H54 (cell line): Measurements from ENCODE around the gene HMGXB3.

Source experiments
- DNase-seq: peaks from one replicate; pipeline ENCODE4 v3.0.0; 2011; ENCODE audit warnings: low spot score, mixed read lengths; ENCODE audit not compliant: insufficient read length
- FAIRE-seq: peaks from 3 replicates; lab custom pipeline; 2011; peaks lifted over from hg19 to GRCh38; lab: Jason Lieb, UNC
- POLR2A ChIP-seq: IDR thresholded peaks from 2 replicates; pipeline ENCODE4 v1.6.1; 2011; ENCODE audit warnings: low read depth, mild to moderate bottlenecking, low read length

HMGXB3 gene

GRCh38 chr5:150056075-150056443, 55.5 kb downstream of the HMGXB3 start:
- DNase-seq, result no peak
- no peak for TF ChIP-seq POLR2A

GRCh38 chr5:150057052-150057451, 56.5 kb downstream of the HMGXB3 start:
- no peak for TF ChIP-seq POLR2A
- DNase-seq, result no peak
- FAIRE-seq, result no peak

More at GRCh38 chr5:150056075-150056443, 55.5 kb downstream of the HMGXB3 start:
- no peak for FAIRE-seq

- DNase-seq (no peak), FAIRE-seq (no peak)
- no peak for TF ChIP-seq POLR2A
Measured at GRCh38 chr5:150057511-150057910, 57.0 kb downstream of the HMGXB3 start.

GRCh38 chr5:150057996-150058395, 57.5 kb downstream of the HMGXB3 start:
- DNase-seq (no peak), FAIRE-seq (no peak)
- TF ChIP-seq POLR2A, result no peak

GRCh38 chr5:150058480-150059126, 58.1 kb downstream of the HMGXB3 start:
- DNase-seq, result peak; percentile 64
- no peak for FAIRE-seq
- peak; percentile 42 for TF ChIP-seq POLR2A

- FAIRE-seq (no peak), DNase-seq (no peak)
- TF ChIP-seq POLR2A, result no peak
Measured at GRCh38 chr5:150059623-150060022, 59.1 kb downstream of the HMGXB3 start.

GRCh38 chr5:150060471-150060870, 59.9 kb downstream of the HMGXB3 start:
- TF ChIP-seq POLR2A, result no peak
- no peak for FAIRE-seq
- no peak for DNase-seq

- no peak for FAIRE-seq
- TF ChIP-seq POLR2A, result no peak
Measured at GRCh38 chr5:150061538-150061995, 61.0 kb downstream of the HMGXB3 start.

GRCh38 chr5:150062216-150062922, 61.8 kb downstream of the HMGXB3 start:
- TF ChIP-seq POLR2A, result no peak
- DNase-seq (no peak), FAIRE-seq (no peak)

More at GRCh38 chr5:150061538-150061995, 61.0 kb downstream of the HMGXB3 start:
- no peak for DNase-seq

GRCh38 chr5:150063638-150064037, 63.1 kb downstream of the HMGXB3 start:
- no peak for TF ChIP-seq POLR2A
- DNase-seq (no peak), FAIRE-seq (no peak)

GRCh38 chr5:150064681-150065220, 64.2 kb downstream of the HMGXB3 start:
- no peak for DNase-seq
- no peak for TF ChIP-seq POLR2A

GRCh38 chr5:150065346-150065745, 64.8 kb downstream of the HMGXB3 start:
- no peak for FAIRE-seq
- TF ChIP-seq POLR2A, result no peak
- DNase-seq, result peak; percentile 72

More at GRCh38 chr5:150064681-150065220, 64.2 kb downstream of the HMGXB3 start:
- no peak for FAIRE-seq

- no peak for DNase-seq
- TF ChIP-seq POLR2A, result 0 out of 2 replicates have a peak, but pooled peaks have one; percentile 12
- no peak for FAIRE-seq
Measured at GRCh38 chr5:150065886-150066285, 65.3 kb downstream of the HMGXB3 start.

GRCh38 chr5:150066436-150066835, 65.9 kb downstream of the HMGXB3 start:
- FAIRE-seq, result no peak
- TF ChIP-seq POLR2A, result no peak
- no peak for DNase-seq
